Mammary epithelial cell (primary cell): Measurements from ENCODE around the gene PIK3C2B.

ENCODE experiments used
- EZH2 ChIP-seq: IDR thresholded peaks from 2 replicates; pipeline ENCODE4 v1.6.1; 2012; ENCODE audit warnings: low read length, inconsistent platforms, borderline replicate concordance
- TF ChIP-seq, protein P1 (sequence below), 2 donors: IDR thresholded peaks in 1 of 2; conservative IDR thresholded peaks in 1 of 2; 2 replicates each; pipeline ENCODE4 v1.5.1; 2011 to 2012; ENCODE audit warnings: inconsistent platforms in 2 of 2, low read length in 2 of 2, mild to moderate bottlenecking in 2 of 2, control low read depth in 1 of 2, low read depth in 1 of 2; ENCODE audit not compliant: insufficient read depth in 1 of 2; ENCODE audit errors: extremely low read depth in 1 of 2

DNA sequence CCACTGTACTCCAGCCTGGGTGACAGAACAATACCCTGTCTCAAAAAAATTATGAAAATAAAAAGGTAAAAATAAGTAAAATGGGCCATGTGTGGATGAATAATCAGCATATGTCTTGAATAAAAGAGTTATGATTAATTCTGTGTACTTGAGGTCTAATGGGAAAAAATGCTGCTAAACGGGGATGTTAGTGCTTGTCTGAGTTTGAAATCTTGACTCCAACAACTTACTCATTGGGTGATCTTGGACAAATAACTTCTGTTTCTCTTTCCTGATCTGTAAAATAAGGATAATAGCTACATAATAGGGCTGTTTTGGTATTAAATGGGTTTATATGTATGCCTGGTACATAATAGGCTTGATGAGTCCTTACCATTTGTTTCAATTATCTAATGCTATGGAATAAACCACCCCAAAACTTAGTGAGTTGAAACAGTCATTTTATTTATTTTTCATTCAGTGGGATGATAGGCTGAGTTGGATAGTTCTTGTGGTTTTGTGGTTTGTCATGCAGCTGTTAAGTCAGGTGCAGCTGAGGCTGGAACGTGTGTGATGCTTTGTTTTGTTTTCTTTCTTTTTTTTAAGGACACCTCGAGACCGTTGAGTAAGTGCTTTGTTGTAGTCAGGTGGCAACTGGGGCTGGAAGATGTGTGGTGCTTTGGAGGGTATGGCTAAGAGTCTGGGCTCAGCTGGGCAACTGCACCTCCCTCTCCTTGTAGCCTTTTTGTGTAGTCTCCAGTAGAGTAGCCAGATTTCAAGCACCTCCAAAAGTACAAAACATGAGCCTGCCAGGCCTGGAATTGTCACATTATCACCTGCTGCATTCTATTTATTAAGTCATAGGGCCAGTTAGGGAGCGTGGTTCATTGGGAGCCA, 26.5 kb upstream of the PIK3C2B start:
- TF ChIP-seq, protein P1, sequence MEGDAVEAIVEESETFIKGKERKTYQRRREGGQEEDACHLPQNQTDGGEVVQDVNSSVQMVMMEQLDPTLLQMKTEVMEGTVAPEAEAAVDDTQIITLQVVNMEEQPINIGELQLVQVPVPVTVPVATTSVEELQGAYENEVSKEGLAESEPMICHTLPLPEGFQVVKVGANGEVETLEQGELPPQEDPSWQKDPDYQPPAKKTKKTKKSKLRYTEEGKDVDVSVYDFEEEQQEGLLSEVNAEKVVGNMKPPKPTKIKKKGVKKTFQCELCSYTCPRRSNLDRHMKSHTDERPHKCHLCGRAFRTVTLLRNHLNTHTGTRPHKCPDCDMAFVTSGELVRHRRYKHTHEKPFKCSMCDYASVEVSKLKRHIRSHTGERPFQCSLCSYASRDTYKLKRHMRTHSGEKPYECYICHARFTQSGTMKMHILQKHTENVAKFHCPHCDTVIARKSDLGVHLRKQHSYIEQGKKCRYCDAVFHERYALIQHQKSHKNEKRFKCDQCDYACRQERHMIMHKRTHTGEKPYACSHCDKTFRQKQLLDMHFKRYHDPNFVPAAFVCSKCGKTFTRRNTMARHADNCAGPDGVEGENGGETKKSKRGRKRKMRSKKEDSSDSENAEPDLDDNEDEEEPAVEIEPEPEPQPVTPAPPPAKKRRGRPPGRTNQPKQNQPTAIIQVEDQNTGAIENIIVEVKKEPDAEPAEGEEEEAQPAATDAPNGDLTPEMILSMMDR (conservative IDR thresholded peaks at IDR 0.05 in 1 of 2, IDR thresholded peaks at IDR 0.05 in 1 of 2; ENCODE audit: extremely low read depth in 1 of 2, insufficient read depth in 1 of 2, low read depth in 1 of 2, low read length in 2 of 2): no peak
- no peak for TF ChIP-seq EZH2
